Large intestine (tissue), 3 donors: ENCODE results near the gene MMP28. TPM values are rescaled to one million over a fixed set of nuclear protein-coding genes. Genes with fewer than 3 reads are reported as not detected.
A peak's percentile ranks its signal among the peaks of the same experiment; 100 is the strongest.

ENCODE experiments used
- DNase-seq, 2 donors: peaks; one replicate each; pipeline versions ENCODE4 v3.0.0 to v3.0.0-alpha.2; 2013
- H3K27ac ChIP-seq: one replicate; pipeline ENCODE4 v1.5.1; 2013; ENCODE audit warnings: low read length
- H3K27me3 ChIP-seq: 2 replicates; pipeline ENCODE4 v1.6.1; 2013; ENCODE audit warnings: low read length; ENCODE audit not compliant: control insufficient read depth, insufficient read depth
- H3K36me3 ChIP-seq: 2 replicates; pipeline ENCODE4 v1.6.1; 2013; ENCODE audit warnings: low read length; ENCODE audit not compliant: control insufficient read depth, insufficient read depth
- H3K4me1 ChIP-seq: one replicate; pipeline ENCODE4 v1.6.1; 2013; ENCODE audit warnings: low read length; ENCODE audit not compliant: control insufficient read depth, insufficient read depth
- H3K4me3 ChIP-seq: one replicate; pipeline ENCODE4 v1.5.1; 2013; ENCODE audit warnings: low read length
- H3K9me3 ChIP-seq: one replicate; pipeline ENCODE4 v1.6.1; 2013; ENCODE audit warnings: mild to moderate bottlenecking, low read depth, low read length, moderate library complexity; ENCODE audit not compliant: control insufficient read depth
- WGBS: methylation state at CpG from one replicate; pipeline ENCODE4 v1.1.5; 2013; ENCODE audit warnings: low lambda C conversion rate; ENCODE audit not compliant: insufficient coverage; 5-methylcytosine and 5-hydroxymethylcytosine counted together
- polyA plus RNA-seq: library from polyadenylated mRNA; unstranded; fragments of 120-200 nt; gene quantifications from one replicate; pipeline ENCODE4 v1.2.1, GENCODE V29; 2013

Gene MMP28
- polyA plus RNA-seq, 1 donor: 7.5 TPM

DNA sequence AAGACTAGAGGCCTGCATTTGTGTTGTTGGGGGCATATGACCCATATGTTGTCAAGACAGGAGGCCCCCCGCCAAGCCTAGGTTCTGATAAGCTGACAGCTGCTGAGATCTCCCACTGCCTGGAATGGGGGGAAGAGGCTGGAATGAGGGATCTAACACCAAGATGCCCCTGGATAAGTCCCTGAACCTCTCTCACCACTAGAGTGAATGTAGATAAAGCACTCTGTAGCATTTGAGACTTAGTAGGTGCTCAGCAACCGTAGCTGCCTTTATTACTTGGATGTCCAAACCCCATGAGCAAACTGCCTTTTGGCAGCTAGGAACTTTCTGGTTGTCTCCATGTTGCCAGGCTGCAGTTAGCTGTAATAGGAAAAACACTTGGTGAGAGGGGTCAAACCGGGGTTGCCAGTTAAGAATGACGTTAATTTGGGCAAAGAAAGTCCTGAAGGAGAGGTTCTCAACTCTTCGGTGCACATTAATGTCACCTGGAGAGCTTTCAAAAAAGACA is 68.4 kb downstream of the MMP28 start:
- H3K36me3 ChIP-seq: peaks cover 30% of the 10 kb centered on the region
- WGBS: no CpG with 5 or more reads among the region's 5 CpGs
- no peak for DNase-seq
- H3K27ac ChIP-seq: peak overlapping the region; percentile 64
- H3K4me3 ChIP-seq: no peak overlapping the region
- no peaks in the 10 kb centered on the region for H3K9me3 ChIP-seq
- no peaks in the 10 kb centered on the region for H3K27me3 ChIP-seq
- H3K4me1 ChIP-seq: peaks cover 31% of the 10 kb centered on the region

- DNase-seq: peak; percentile 92 to 93
- no CpG with 5 or more reads among the region's 6 CpGs for WGBS
- Histone ChIP-seq H3K9me3 (no peaks in the 10 kb centered on the region), H3K27ac (peak overlapping the region; percentile 64), H3K4me3 (no peak overlapping the region), H3K4me1 (peaks cover 31% of the 10 kb centered on the region), H3K27me3 (no peaks in the 10 kb centered on the region), H3K36me3 (peaks cover 33% of the 10 kb centered on the region)
Observed at GRCh38 chr17:35726127-35726952, 69.1 kb downstream of the MMP28 start.

DNA sequence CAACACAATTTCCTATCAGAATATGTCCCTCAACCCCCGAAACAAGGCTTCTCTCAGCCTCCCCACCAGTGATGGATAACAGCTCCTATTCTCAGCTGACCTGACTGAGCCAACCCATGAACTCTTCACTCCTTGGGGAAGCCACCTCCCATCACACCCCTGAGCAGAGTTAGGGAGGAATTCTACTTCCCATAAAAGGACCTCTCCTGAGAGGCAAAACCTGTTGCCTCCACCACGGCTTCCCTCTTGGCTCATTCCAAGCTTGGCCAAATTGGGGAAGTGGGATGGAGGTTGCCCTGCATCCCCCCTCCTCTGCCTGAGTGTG is 69.7 kb downstream of the MMP28 start:
- Histone ChIP-seq H3K27me3 (no peaks in the 10 kb centered on the region), H3K4me3 (no peak overlapping the region), H3K9me3 (no peaks in the 10 kb centered on the region), H3K36me3 (peaks cover 36% of the 10 kb centered on the region), H3K4me1 (peaks cover 27% of the 10 kb centered on the region), H3K27ac (no peak overlapping the region)
- DNase-seq: no peak
- no CpG with 5 or more reads among the region's 2 CpGs for WGBS

GRCh38 chr17:35725058-35725457 is 70.4 kb downstream of the MMP28 start:
- Histone ChIP-seq H3K4me1 (peaks cover 27% of the 10 kb centered on the region), H3K36me3 (peaks cover 39% of the 10 kb centered on the region), H3K27ac (no peak overlapping the region), H3K4me3 (no peak overlapping the region), H3K9me3 (no peaks in the 10 kb centered on the region), H3K27me3 (no peaks in the 10 kb centered on the region)
- WGBS: no CpG with 5 or more reads among the region's 4 CpGs
- DNase-seq: no peak

- Histone ChIP-seq H3K4me1 (peaks cover 27% of the 10 kb centered on the region), H3K36me3 (peaks cover 44% of the 10 kb centered on the region)
Observed at GRCh38 chr17:35723735-35724134, 71.7 kb downstream of the MMP28 start.

DNA sequence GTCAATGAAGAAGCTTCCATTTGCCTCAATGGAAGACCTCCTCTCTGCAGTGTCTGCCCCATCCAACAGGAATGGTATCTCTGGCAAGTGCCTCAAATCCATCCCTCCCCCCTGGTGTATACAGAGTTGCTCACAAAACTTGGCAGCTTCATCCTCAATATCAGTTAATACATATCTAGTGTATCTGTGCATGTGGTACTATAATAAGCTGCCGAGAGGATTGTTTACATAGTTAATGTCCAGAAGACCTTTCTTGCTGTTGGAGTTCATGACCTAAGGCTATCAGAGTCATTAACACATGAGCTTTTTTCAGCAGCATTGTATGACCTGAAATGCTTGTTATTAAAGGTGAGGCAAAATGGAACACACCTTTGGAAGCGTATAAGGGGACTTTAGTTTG is 78.0 kb downstream of the MMP28 start:
- H3K27me3 ChIP-seq: no peaks in the 10 kb centered on the region
- no peak overlapping the region for H3K27ac ChIP-seq
- H3K36me3 ChIP-seq: peaks cover 45% of the 10 kb centered on the region
- no peak for DNase-seq
- no peaks in the 10 kb centered on the region for H3K9me3 ChIP-seq
- peaks cover 2% of the 10 kb centered on the region for H3K4me1 ChIP-seq
- H3K4me3 ChIP-seq: no peak overlapping the region
- WGBS: no CpG with 5 or more reads among the region's 2 CpGs

More at GRCh38 chr17:35723735-35724134, 71.7 kb downstream of the MMP28 start:
- H3K27ac ChIP-seq: no peak overlapping the region
- H3K4me3 ChIP-seq: no peak overlapping the region
- no CpG with 5 or more reads among the region's 2 CpGs for WGBS
- no peaks in the 10 kb centered on the region for H3K27me3 ChIP-seq
- DNase-seq: no peak
- no peaks in the 10 kb centered on the region for H3K9me3 ChIP-seq

DNA sequence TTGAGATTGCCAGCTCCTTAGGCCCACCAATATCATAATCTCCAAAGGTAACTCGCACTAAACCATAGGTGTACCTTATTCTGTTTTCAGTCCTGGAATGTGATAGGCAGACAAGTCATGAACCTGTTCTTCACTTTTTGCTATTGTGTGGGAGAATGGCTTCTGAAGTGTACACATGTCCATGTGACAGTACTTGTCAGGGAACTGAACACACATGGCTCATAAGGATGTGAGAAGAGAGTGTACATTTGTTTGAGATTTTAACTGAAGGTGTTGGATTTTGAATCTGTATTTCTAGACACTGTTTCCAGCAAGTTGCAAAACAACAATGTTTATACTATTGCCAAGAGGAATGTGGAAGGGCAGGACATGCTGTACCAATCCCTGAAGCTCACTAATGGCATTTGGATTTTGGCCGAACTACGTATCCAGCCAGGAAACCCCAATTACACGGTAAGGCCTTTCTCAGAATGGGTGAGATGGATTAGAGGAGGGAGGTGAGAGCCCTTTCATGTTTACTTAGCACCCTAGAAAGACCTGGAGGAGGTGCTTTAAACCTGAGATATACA is 78.5 kb downstream of the MMP28 start:
- peaks cover 2% of the 10 kb centered on the region for H3K4me1 ChIP-seq
- DNase-seq: no peak
- H3K27ac ChIP-seq: no peak overlapping the region
- H3K27me3 ChIP-seq: no peaks in the 10 kb centered on the region
- no CpG with 5 or more reads among the region's 4 CpGs for WGBS
- H3K4me3 ChIP-seq: no peak overlapping the region
- H3K9me3 ChIP-seq: no peaks in the 10 kb centered on the region
- peaks cover 43% of the 10 kb centered on the region for H3K36me3 ChIP-seq

DNA sequence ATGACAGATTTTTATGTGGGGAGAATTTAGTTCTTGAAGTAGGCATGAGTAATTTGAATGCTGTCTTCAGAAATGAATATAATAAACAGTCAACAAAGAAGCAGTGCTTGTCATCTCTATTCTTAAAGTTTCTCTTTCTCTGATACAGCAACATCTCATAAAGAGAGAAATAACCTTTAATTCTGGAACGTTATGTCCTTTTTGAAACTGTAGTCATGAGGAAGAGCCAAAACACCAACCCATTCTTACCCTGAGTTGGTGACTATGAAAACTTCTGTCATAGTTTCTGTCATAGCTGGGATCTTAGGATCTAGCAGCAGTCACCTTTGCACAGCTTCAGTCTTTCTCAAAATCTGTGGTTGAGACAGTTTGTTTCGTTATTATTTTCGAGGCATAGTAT is 79.3 kb downstream of the MMP28 start:
- Histone ChIP-seq H3K27ac (no peak overlapping the region), H3K4me1 (peaks cover 2% of the 10 kb centered on the region), H3K9me3 (no peaks in the 10 kb centered on the region), H3K4me3 (no peak overlapping the region), H3K27me3 (no peaks in the 10 kb centered on the region), H3K36me3 (peaks cover 40% of the 10 kb centered on the region)
- no peak for DNase-seq
- 100% methylated on average over 2 of the region's 3 CpGs for WGBS

Other genes starting within 250 kb of the MMP28 start
- gene SLFN14, start 234.8 kb downstream of the MMP28 start, polyA plus RNA-seq: 0.21 TPM
- 8.1 TPM for gene PEX12, start 217.1 kb downstream of the MMP28 start, polyA plus RNA-seq
- gene AP2B1, start 208.3 kb downstream of the MMP28 start, polyA plus RNA-seq: 89.5 TPM
- gene RASL10B, start 64.0 kb downstream of the MMP28 start, polyA plus RNA-seq: 2.9 TPM
- 0.13 TPM for gene GAS2L2, start 42.4 kb downstream of the MMP28 start, polyA plus RNA-seq
- 0.04 TPM for gene C17orf50, start 34.8 kb downstream of the MMP28 start, polyA plus RNA-seq
- gene TAF15, start 13.8 kb upstream of the MMP28 start, polyA plus RNA-seq: 177 TPM
- gene HEATR9, start 73.2 kb upstream of the MMP28 start, polyA plus RNA-seq: 0.03 TPM
- gene CCL5, start 84.7 kb upstream of the MMP28 start, polyA plus RNA-seq: 8.3 TPM
- gene RDM1, start 135.1 kb upstream of the MMP28 start, polyA plus RNA-seq: 5.6 TPM
- gene LYZL6, start 148.1 kb upstream of the MMP28 start, polyA plus RNA-seq: not detected
- 0.19 TPM for gene CCL16, start 185.9 kb upstream of the MMP28 start, polyA plus RNA-seq
- gene CCL14, start 191.1 kb upstream of the MMP28 start, polyA plus RNA-seq: 6.8 TPM
- 36.8 TPM for gene CCL15, start 205.9 kb upstream of the MMP28 start, polyA plus RNA-seq
- 1.2 TPM for gene CCL23, start 222.3 kb upstream of the MMP28 start, polyA plus RNA-seq